ENCODE measurements around the gene CLEC16A.

GRCh38 chr16:10937068-10937859 is 7.1 kb upstream of the CLEC16A start:
- TF ChIP-seq CTCF (conservative IDR thresholded peaks at IDR 0.05; ENCODE audit: low read depth in 2 of 2) (0 out of 4 replicates have a peak, but pooled peaks of 1 of the 2 experiments have one; percentile 3), REST (IDR thresholded peaks at IDR 0.05; ENCODE audit: unreplicated experiment) (no peak), POLR2AphosphoS5 (IDR thresholded peaks at IDR 0.05; ENCODE audit: low read depth) (no peak), EZH2 (IDR thresholded peaks at IDR 0.05; ENCODE audit: low read depth, unreplicated experiment) (no peak), EZH2phosphoT487 (IDR thresholded peaks at IDR 0.05; ENCODE audit: unreplicated experiment) (no peak), JUNB (IDR thresholded peaks at IDR 0.05; ENCODE audit: unreplicated experiment) (no peak), CREB1 (CRISPR knock-in tag; IDR thresholded peaks at IDR 0.05; ENCODE audit: low read depth) (no peak), ETS1 (IDR thresholded peaks at IDR 0.05) (no peak), ZNF114 (CRISPR knock-in tag; IDR thresholded peaks at IDR 0.05) (no peak), NANOG (IDR thresholded peaks at IDR 0.05; ENCODE audit: borderline replicate concordance) (no peak), STAT1 (IDR thresholded peaks at IDR 0.05; ENCODE audit: unreplicated experiment) (no peak)

All from GM23338 (cell line).